ENCODE data around the gene ULK4. TPM values are rescaled to one million over a fixed set of nuclear protein-coding genes. Genes with fewer than 3 reads are reported as not detected.

ULK4 gene
- polyA plus RNA-seq, 12 donors: 1.2 to 2.7 (median 2.0) TPM; not detected in 2

- no peak for DNase-seq
Measured at GRCh38 chr3:41223691-41224090, 738.2 kb downstream of the ULK4 start.

GRCh38 chr3:41223078-41223477, 738.8 kb downstream of the ULK4 start:
- DNase-seq: no peak

DNA sequence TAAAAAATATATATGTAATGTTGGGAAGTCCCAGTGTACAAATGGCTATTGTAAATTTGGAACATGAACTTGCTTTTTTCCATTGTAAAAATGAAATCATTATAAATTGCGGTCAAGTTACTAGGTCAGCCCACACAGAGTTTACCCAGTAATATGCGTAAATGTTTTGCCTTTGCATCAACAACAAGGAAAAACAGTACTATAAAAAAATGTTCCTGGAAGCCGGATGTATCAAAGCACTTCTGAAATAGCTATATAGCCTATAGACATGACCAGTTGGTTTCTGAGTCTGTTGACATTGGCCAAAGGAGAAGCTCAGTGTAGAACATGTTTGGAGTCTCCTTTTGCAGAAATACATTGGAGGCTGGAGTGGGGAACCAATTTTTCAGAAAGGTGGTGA, 739.4 kb downstream of the ULK4 start:
- DNase-seq: no peak

DNA sequence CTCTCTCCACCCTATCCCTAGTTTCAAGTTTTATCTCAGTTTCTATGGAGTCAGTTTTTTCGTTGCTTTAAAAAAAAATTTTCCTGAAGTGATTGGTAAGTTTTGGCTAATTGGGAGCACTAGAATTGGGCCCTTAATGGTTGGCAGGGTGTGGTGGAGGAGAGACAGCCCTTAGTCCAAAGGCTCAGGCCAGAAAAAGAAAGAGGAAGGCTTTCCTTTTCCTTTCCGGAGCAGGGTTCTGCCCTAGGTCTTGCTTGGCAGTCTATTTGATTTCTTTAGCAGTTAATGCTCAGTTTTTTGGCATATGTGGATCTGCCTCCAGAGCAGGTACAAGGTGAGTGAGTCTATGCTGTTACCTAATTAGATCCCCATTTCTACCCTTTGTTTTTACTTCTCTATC, 739.9 kb downstream of the ULK4 start:
- no peak for DNase-seq

- DNase-seq: no peak
Measured at GRCh38 chr3:41220906-41221677, 740.8 kb downstream of the ULK4 start.

GRCh38 chr3:41219424-41219823, 742.5 kb downstream of the ULK4 start:
- no peak for DNase-seq

GRCh38 chr3:41216993-41217392, 744.9 kb downstream of the ULK4 start:
- no peak for DNase-seq

GRCh38 chr3:41216422-41216821, 745.5 kb downstream of the ULK4 start:
- no peak for DNase-seq

GRCh38 chr3:41213588-41213987, 748.3 kb downstream of the ULK4 start:
- DNase-seq: no peak

DNA sequence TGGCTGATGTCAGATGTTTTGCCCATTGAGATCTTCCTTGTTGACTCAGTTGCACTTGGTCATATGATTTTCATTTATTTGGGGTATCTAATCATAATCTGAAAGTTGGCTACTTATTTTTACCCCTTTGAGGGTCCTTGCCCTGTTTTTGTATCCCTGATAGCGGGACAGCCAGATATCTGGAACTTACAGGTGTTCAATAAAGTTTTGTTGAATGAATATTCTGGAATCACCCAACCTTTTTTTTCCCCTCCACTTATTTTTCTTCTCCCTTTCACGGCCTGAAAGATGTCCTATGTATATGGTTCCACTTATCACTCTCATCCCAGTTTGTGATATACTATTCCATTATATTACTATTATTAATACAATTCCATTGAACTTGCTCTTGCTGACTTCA, 749.8 kb downstream of the ULK4 start:
- DNase-seq: no peak

GRCh38 chr3:41210966-41211365, 750.9 kb downstream of the ULK4 start:
- no peak for DNase-seq

- DNase-seq: no peak
Measured at GRCh38 chr3:41209646-41210045, 752.3 kb downstream of the ULK4 start.

DNA sequence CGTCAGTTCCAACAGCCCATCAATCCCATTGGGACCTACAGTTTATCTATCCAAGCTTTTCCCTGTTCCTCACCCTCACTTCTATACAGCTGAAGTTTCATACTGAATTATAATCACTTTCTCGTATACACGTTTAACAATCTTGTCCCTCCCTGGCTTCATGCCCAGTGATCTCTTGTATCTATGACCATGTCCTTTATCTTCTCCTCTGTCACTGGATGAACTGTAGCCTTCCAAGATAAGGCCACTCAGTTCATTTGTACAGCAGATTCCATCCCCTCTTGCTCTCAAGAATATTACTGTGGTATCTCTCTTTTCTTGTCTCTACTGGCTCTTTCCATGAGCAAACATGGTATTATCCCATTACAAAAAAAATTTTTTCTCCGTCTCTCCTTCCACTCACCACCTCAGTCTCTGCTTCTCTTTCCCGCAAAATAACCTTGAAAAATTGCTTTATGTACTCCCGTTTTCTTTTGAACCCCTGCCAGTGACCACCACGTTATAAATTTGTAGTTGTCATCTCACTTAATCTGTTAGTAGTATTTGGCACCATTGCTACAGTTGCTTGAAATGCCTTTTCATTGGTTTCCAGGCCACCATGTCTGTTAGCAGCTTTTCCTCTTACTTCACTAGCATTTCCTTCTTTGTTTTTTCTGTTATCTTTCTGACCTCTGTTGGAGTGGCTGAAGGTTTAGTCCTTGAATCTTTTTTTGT, 753.2 kb downstream of the ULK4 start:
- DNase-seq: no peak

GRCh38 chr3:41207355-41207754, 754.5 kb downstream of the ULK4 start:
- no peak for DNase-seq

DNA sequence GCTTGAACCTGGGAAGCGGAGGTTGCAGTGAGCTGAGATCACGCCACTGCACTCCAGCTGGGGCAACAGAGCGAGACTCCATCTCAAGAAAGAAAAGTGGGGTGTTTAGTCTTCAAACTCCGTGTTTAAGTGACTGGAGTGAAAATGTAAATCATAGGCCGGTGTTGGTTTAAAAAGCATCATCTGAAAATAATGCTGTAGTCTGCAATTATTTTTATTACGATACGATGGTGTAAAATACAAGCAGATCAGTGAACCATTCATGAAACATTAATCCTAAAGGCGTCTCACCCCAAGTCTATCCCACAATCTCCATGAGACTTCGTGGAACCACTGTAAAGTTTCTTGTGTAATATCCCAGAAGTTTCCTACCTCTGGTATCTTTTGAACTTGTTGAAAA, 756.3 kb downstream of the ULK4 start:
- no peak for DNase-seq

DNA sequence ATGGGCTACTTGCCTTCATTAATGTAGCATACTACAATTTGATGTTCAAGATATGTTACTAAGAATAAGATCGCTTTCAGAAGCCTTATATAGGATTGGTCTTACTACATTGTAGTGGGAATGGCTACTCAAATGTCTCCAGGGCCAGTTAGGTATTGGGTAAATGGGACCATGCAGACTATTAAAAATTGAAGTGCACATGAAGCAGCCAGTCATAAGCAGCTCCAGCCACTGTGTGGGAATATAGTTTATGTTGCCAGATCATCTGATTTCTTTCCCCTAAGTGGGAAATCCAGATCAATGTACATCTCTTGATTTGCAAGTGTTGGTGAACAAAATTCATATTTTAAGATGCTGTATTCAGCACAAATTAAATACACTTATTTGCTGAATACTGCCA, 757.5 kb downstream of the ULK4 start:
- DNase-seq: no peak

- peak; percentile 41 for DNase-seq
Measured at GRCh38 chr3:41202834-41203345, 759.0 kb downstream of the ULK4 start.

- no peak for DNase-seq
Measured at GRCh38 chr3:41202075-41202833, 759.6 kb downstream of the ULK4 start.

- DNase-seq: peak; percentile 54
Measured at GRCh38 chr3:41200669-41201021, 761.3 kb downstream of the ULK4 start.

DNA sequence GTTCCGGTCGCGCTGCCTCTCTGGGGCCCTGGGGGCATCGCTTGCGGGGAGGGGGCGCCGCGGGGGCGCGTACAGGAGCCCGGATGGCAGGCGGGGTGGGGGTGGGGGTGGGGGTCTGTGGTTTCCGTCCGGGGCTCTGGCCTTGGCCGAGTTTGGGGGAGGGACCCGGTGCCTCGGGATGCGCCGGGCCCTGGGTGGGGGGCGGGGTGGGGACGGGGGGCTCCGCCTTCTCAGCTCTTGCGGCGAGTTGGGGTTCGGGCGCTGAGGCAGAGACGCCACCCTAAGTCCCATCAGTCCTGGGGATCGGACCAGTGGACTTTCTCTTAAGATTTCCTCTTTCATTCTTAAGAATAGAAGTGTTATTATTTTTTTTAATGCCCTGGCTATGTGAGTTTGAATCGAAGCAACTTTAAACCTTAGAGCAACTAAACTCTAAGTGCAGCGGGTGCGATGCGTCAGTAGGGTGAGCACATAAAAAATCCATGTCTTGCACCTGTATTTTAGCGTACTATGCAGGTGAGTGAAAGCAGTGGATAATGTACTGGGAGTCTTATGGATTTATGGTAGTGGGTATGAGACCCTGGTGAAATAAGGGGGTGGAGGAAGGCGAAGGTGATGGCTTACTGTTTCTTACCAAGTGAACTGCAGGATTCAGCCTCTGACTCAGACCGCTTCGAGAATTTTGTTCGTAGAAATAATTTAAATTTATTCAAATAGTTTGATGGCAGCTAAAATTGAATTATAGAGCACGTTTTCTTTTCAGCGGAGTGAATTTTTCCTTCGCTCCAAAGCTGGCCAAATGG, 761.8 kb downstream of the ULK4 start:
- peak; percentile 45 for DNase-seq
